NCI-H526 treated with DMSO at 0.1 percent for 48 hours (cell line): Measurements from ENCODE around the gene PTPRF.

ENCODE experiments used
- DNase-seq: peaks from one replicate; lab custom pipeline; 2025; lab: John Stamatoyannopoulos, UW

The PTPRF gene

DNA sequence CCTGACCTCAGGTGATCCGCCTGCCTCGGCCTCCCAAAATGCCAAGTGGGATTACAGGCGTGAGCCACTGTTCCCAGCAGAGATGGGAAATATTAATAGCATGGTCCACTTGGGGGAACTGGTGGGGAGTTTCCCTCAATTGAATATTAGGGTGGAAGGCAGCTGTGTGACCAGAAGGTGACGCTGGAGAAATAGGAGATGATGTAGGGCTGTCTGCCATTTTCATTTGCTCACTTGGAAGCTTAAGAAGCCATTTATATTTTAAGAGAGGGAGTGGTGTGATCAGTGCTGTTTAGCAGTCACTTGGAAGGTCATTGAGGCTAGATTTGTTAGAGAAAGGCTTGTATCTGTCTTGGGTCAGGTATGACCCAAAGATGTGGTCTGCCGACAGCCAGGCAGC lies 139.2 kb downstream of the PTPRF start:
- DNase-seq: no peak

DNA sequence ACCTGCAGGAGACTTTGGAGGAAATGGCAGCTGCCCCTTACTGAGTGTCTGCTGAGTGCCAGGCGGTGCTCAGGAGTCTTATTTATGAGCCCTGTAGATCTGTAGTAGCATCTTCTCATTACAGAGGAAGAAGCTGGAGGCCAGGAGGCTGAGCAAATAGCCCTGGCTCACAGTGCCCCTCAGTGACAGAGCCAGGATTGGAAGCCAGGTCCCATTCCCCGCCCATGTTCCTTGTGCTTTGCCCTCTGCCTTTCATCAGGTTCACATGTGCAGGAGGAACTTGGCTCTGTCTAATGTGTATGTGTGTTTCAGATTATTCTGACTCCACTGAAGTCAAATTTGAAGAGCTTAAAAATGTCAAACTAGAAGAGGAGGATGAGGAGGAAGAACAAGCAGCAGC lies 140.5 kb downstream of the PTPRF start:
- no peak for DNase-seq

DNA sequence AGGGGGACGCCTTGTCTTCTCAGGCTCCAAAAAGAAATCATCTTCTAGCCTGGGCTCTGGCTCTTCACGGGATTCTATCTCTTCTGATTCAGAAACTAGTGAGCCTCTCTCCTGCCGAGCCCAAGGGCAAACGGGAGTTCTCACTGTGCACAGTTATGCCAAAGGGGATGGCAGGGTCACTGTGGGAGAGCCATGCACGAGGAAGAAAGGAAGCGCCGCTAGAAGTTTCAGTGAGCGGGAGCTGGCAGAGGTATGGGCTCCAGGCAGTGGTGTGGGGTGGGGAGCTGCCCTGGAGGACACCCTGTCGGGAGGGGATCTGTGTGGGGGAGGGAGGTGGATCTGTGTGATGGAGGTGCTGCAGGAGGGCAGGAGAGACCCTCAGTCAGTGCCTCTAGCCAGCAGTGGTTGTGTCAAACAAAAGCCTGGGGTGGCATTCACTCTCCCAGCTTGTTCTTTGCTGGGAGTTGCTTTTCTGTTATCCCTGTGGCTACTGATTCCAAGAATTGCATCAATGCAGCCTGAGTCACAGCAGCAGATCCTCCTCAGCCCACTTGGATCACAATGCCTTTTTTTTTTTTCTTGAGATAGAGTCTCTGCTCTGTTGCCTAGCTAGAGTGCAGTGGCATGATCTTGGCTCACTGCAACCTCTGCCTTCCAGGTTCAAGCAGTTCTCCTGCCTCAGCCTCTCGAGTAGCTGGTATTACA lies 141.1 kb downstream of the PTPRF start:
- no peak for DNase-seq

GRCh38 chr1:43673261-43673660 lies 142.6 kb downstream of the PTPRF start:
- no peak for DNase-seq
